Ramos (cell line): ENCODE measurements around the gene ZNF649.

Experiments used
- in situ Hi-C: fragments of 300-500 bp; cut with MboI; formaldehyde crosslinking; loops from one replicate; pipeline ENCODE4 v1.14.3; 2022; ENCODE audit warnings: low sequenced_read_pairs; ENCODE audit not compliant: unreplicated experiment

ZNF649 gene

GRCh38 chr19:51889934-51890333, 14.9 kb downstream of the ZNF649 start:
- in situ Hi-C loops = no loop called here

- in situ Hi-C loops = no loop called here
Observed at GRCh38 chr19:51887522-51888498, 17.0 kb downstream of the ZNF649 start, which contains the start of gene ZNF577. ZNF577 (minus strand) TSS chr19:51887951; CDS start chr19:51880382, 7,569 bp downstream.

- in situ Hi-C loops = no loop called here
Observed at GRCh38 chr19:51884713-51885112, 20.1 kb downstream of the ZNF649 start.

GRCh38 chr19:51882518-51882917, 22.3 kb downstream of the ZNF649 start:
- in situ Hi-C loops = no loop called here

GRCh38 chr19:51873097-51873496, 31.7 kb downstream of the ZNF649 start:
- in situ Hi-C loops = no loop called here

- in situ Hi-C loops = no loop called here
Observed at GRCh38 chr19:51861870-51862622, 42.8 kb downstream of the ZNF649 start.
